G401 (cell line): Measurements from ENCODE around the gene ESPNL. TPM values are rescaled to one million over a fixed set of nuclear protein-coding genes. Genes with fewer than 3 reads are reported as not detected.

Source experiments
- DNase-seq: peaks from one replicate; pipeline ENCODE4 v3.0.0-alpha.2; 2015; ENCODE audit warnings: low spot score
- in situ Hi-C: cut with HindIII; loops from 2 replicates; pipeline ENCODE4 v1.10.0; 2016; ENCODE audit warnings: low sequenced_read_pairs, mixed read lengths
- total RNA-seq: library from RNA; depleted of rRNA; stranded (reverse); fragments of >200 nt; shearing (Covaris generic); gene quantifications from 2 replicates; pipeline ENCODE4 v1.2.3, GENCODE V29; 2014

Gene ESPNL
- total RNA-seq, 1 experiment from 2014 or later: 19.3 TPM

DNA sequence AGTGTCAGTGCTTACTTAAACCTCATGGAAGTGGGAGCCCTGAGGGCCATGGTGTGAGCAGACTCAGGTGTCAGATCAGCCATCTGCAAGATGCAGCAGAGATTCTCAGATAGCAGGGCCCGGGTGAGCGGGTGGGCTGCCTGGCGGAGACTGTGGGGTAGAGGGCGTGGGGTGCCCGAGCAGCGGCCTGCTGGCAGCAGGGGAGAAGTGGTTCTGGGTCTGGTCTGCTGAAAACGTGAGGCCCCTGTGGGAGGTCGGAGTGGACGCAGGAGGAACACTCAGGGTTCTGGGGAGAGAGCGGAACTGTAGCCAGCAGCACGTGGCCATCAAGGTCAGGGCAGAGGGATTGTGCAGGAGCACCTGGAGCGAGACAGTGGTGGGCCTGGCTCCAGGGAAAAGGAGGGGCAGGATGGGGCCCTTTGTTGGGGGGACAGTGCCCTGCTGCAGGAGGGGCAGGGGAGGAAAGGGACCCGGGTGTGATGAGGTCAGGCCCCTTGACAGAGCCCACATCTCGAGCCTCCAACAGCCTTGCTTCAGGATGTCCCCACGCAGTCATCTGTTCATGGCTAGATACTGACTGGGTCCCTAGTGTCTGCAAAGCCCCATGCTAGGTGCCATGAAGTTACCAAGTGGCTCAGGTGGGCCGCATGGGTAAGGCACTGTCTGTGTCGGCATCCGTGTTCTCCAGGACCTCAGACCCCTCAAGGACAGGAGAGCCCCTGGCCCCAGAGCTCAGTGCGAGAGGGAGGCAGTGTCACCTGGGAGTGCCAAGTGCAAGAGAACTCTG lies 2.7 kb upstream of the ESPNL start:
- DNase-seq: no peak
- in situ Hi-C loops: no loop called here

DNA sequence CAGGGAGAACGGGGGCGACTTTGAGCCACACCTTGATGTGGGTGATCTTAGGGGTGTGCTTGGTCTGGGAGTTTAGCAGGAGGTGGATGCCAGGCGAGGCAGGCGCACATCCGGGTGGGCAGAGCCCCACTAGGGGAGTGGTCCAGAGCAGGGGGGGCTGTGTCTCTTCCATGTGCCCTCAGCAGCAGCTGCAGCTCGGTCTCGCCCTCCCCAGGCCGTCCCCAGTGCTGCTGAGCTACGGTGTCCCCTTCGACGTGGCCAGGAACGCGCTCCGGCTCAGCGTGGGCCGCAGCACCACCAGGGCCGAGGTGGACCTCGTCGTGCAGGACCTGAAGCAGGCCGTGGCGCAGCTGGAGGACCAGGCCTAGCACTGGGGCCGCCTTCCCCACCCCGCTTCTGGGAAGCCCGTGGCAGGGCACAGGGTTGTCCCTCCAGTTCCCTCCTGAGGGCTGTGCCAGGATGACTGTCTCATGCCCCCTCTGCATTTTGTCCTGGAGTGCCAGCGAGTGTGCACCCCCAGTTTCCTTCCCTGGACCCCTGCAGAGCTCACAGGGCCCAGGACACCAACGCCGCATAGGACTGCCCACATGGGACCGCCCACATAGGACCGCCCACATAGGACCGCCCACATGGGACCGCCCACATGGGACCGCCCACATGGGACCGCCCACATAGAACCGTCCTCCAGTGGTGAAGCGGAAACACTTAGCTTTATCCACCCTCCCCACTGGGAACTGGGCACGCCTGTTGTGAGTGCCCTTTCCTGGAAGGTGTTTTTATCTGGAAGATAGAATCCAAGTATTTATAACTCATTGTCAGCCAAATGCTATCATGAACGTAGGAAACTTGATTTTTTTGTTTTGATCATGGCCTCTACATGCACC lies 1.9 kb upstream of the ESPNL start:
- DNase-seq: no peak
- in situ Hi-C loops: no loop called here

DNA sequence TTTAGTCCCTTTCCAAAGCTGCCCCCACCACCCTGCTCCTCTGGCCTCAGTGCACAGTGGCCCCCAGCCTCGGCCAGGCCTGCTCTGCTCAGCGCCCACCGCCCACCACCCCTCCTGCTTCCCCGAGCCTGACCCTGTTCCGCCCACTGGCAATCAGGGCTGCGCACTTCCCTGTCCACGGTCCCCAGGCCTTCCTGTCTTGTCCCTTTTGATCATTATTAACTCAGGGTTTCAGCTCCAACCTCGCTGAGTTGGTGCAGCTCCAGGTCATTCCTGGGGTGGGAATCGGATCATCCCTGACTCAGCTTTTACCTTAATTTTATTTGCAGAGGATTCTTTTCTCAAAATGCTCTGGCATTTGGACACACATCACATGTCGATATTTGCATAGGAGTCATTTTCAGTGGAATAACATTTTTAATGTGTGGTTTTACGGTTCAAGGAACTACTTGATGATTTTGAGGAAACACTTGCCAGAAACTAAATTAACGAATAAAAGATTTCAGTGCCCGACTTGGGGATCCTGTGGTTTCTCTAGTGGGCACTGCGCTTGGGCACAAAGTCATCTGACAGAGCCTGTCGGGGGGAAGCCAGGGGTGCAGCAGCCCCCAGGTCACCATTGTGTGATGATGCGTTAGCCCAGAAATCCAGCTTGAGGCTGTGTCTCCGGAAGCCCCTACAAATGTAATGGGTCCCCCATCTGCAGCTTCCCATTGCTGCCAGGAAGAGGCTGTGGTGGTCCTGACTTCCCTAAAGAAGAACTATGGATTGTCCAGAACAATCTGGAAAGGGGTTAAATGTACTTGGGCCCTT lies 1.0 kb upstream of the ESPNL start:
- in situ Hi-C loops: no loop called here
- no peak for DNase-seq

DNA sequence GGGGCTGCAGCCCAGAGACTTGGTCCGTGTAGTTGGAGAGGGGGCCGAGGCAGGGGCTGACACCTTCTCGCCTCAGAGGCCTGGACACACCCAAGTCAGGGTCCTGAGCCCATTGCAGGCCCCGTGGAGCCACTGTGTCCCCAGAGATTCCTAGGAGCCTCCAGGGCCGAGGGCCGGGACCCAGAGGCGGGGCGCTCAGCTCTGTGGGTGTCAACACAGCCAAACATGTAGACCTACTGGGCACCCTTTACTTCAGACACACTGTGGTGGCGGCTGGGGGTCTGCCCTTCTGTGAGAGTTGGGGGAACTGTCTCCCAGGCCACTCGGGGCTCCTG lies 459 bp upstream of the ESPNL start:
- in situ Hi-C loops: no loop called here
- DNase-seq: no peak

DNA sequence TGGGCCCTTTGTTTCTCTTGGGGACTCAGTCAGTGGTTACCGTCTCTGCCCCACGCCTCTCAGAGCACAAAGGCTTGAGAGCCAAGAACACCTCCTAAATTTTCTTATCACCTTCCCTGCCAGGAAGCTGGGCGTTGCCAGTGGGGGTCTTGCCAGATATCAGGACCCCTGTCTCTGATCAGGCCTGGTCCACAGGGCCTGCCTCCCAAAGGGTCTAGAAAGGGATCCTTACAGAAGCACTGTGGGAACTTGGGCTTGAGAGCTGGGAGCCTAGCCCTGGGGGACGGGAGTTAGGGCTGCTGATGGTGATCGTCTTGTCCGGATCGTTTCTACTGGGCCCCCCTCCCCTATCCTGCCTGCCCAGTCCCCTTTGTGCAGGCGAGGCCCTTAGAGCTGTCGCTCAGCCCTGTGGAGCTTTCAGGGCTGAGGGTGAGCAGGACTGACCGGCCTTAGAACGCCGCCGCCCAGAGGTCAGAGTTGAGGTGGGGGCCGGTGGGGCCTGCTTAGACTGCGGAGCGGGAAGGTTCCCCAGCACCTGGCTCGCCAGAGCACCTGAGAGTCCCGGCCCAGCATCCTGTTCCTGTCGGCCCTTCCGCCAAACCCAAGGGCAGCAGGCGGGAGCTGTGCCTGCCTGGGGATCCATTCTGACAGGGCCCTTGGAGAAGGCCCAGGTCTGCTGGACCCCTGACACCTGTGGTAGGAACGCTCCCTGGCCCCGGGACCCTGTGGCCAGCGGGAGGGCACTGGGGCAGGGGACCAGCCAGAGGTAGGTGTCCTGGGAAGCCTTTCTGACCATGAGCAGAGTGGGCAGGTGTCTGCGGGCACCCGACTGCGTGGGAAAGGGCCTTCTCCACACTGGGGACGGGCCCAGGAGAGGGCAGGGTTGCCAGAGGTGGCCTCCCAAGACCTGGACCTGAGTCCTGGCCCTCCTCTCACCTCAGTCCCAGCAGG lies 956 bp downstream of the ESPNL start:
- DNase-seq: no peak
- in situ Hi-C loops: no loop called here

DNA sequence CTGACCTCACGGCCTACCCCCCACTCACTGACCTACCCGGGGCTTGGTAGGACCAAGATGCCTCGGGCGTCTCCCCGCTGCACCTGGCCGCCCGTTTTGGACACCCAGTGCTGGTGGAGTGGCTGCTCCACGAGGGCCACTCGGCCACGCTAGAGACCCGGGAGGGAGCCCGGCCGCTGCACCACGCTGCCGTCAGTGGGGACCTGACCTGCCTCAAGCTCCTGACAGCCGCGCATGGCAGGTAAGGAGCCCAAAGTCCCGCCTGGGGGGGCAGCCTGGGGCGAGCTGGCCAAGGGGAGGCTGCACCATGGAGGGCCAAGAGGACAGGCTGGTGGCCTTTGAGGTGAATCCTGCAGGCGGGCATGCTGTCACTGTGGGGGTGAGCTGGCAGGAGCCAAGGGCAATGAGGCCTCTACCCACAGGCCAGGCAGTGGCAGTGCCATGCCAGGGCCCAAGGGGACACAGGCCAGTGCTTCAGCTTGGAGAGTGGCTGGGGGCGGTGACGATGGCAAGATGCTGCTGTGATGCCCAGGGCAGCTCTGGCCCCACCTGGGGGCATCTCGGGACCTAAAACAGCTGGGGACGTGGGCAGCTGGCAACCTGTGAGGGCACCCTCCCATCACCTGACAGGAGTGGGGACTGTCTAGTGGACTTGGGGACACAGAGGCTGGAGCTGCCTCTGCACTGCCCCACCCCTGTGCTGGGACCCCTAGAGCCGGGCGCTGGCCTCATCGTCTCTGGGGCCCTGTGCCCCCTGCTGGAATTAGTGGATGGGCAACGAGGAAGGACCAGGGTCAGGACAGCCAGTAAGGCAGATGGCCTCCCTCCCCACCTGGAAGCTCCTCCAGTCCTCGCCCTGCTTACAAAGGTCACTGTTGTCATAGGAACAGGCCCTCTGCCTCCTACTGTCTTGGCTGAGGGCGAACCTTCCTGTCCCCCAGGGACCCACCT lies 2.0 kb downstream of the ESPNL start:
- peak; percentile 54 for DNase-seq
- in situ Hi-C loops: no loop called here

DNA sequence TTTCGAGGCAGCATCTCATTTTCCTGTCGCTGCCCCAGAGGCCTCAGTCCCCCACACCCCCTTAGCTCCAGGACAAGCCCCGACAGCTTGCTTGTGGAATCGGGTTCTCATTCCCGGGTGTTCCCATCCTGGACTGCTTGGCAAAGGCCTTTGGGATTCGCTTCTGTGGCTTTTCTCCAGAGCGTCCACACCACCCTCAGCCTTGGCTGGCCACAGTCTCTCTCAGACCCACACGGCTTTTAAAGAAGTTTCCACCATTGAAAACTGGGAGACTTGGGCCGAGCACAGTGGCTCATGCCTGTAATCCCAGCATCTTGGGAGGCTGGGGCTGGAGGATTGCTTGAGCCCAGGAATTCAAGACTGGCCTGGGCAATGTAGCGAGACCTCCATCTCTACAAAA lies 2.7 kb downstream of the ESPNL start:
- no peak for DNase-seq
- in situ Hi-C loops: no loop called here

DNA sequence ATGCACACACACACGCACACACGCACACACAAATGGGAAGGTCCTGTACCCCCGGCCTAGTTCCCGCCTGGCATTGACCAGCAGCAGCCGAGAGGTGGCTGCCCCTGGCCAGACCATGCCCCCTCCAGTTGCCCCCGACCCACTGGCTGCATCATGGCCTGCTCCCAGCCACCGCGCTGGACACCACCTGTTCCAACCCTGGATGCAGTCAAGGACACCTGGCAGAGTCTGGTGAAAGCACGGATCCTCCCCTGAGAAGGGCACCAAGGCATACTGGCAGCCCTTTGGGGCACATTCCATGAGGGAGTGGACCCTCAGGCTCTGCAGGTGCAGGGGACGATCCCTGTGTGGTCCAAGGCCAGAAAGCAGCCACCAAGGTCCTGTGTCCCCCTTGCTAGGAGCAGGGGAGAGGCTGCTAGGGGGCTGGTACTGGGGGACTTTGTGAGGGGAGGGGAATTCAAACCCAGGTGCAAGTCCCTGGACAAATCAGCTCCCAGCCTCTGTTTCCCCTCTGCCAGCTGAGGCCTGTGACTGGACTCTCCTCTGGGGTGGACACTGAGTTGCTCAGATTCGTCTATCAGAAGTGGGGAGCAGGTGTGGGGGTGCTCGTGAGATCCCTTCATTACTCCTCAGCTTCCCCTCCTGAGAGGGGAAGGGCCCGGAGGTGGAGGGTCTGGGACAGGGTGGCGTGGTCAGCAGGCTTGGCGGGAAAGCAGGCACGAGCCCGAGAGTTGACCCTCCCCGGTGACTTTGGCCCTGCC lies 3.5 kb downstream of the ESPNL start:
- DNase-seq: no peak
- in situ Hi-C loops: no loop called here

DNA sequence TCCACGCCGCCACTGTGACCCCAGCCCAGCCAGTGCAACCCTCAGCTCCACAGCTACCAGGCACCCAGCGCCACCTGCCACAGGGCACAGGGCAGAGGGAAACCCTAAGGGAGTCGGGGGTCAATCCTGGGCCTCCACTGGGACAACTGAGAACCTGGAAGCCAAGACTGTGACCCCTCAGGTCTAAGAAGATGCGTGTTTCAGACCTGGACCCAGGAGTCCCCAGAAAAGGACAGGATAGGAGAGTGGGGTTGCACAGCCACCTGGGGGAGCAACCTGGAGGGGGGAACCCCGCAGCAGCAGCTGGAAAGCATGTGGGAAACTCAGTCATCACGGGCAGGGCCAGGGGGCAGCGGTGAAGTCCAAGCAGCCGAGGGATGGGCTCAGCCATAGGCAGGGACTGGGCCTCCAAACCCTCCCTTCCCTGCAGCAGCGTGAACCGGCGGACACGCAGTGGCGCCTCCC lies 4.1 kb downstream of the ESPNL start:
- DNase-seq: no peak
- in situ Hi-C loops: no loop called here

DNA sequence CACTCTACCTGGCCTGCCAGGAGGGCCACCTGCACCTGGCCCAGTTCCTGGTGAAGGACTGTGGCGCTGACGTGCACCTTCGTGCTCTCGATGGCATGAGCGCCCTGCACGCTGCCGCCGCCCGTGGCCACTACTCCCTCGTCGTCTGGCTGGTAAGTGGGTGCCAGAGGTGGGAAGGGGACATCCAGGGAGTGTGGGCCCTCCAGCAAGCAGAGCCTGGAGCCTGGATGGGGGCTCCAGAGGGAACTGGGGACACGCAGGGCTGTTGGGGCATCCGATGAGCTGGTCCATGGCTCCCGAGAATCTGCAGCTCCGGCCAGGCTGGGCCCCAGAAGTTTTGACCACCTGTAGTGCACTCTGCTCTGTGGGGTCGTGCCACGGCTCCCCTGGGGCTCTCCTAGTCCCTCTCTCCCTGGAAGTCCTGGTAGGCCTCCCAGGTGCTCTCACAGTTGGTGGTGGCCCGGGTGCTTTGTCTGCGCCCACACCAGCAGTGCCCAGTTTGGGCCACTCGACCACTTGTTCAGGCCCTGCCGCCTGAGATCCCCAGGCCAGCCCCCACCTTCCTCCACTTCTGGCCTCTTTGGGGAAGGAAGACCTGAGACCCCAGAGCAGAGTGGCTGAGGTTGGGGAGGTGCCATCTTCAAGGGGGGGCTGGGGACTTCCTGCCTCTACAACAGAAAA lies 4.7 kb downstream of the ESPNL start:
- no peak for DNase-seq
- in situ Hi-C loops: no loop called here

DNA sequence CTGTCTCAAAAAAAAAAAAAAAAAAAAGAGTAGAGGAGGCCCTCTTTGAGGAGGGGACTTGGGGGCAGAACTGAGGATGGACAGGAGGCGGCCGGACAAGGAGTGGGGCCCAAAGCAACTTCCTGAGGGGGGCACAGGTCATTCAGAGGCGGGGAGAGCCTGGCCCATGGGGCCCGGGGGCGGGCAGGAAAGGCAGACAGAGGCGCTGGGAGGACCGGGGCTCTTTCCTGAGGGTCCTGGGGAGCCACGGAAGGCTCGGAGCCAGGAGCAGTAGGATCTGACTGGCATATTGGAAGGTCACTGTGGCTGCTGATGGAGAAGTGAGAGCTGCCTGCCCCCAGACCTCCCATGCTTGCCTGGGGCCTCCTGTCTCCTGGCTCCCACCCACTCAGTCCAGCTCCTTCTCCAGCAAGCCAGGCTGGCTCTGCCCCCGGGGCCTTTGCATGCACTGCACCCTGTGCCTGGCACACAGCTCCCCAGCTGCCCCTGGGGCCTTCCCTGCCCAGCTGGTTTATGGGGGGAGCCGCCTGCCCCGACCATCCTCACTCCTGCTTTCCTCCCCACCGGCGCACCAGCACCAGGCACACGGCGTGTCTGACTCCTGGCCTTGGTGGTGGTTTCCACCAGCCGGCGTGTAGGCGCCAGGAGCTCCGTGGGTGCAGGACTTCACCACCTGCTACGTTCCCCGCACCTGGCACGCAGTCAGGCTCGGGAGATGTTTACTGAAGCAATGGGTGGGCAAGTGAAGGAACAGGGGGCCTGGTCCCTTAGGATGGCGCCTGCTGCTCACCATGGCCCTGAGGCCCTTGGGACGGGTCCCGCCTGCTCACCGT lies 5.6 kb downstream of the ESPNL start:
- DNase-seq: no peak
- in situ Hi-C loops: no loop called here

DNA sequence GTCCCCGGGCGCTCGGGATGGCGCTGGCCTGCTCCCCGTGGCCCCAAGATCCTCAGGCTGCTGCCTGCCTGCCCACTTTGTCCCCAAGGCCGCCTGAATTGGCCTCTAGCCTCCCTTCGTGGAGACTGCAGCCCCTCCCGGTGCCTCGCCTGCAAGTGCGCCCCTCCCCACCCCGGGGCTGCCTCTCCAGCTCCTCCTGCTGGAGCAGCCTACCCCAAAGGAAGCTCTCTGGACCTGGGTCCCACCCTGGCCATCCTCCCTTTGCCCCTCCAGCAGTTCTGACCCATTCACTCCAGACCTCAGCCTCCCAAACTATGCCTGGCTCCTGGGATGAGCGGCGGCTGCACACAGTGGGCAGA lies 6.2 kb downstream of the ESPNL start:
- in situ Hi-C loops: no loop called here
- no peak for DNase-seq

DNA sequence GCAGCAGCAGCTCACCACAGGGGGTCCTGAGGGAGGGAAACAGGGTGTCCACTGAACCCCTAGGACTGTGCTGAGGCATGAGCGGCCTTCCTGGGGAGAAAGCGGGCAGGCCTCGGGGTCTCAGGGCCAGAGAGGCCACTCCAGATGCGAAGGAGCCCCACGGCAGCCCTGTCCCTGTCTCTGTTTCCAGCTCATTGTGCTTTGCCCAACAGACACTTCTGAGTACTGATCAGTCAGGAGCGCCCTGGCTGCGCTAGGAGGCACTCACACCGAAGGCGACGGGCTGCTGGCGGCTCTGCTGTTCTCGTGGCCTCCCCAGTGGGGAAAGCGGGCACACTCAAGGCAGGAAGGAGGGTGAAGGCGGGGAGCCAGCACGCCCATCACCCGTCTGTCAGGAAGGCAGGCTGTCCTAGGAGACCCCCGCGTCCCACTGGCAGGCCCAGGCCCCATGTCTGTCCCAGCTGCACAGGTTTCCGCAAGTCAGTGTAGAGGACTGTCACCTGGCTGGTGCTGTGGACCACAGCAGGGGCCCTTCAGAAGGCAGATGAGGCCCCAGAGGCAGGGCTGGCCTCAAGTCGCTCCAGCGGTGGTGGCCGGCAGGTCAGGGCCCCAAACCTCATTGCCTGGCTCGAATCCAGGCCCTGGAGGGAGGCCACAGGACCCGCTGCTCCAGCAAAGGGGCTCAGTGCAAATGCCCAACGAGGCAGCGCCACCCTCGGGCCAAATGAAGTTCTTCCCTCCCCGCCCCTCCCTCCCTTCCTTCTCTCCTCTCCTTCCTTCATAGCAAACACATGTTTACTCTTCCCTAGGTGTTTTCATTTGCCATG lies 6.8 kb downstream of the ESPNL start:
- in situ Hi-C loops: no loop called here
- DNase-seq: no peak

DNA sequence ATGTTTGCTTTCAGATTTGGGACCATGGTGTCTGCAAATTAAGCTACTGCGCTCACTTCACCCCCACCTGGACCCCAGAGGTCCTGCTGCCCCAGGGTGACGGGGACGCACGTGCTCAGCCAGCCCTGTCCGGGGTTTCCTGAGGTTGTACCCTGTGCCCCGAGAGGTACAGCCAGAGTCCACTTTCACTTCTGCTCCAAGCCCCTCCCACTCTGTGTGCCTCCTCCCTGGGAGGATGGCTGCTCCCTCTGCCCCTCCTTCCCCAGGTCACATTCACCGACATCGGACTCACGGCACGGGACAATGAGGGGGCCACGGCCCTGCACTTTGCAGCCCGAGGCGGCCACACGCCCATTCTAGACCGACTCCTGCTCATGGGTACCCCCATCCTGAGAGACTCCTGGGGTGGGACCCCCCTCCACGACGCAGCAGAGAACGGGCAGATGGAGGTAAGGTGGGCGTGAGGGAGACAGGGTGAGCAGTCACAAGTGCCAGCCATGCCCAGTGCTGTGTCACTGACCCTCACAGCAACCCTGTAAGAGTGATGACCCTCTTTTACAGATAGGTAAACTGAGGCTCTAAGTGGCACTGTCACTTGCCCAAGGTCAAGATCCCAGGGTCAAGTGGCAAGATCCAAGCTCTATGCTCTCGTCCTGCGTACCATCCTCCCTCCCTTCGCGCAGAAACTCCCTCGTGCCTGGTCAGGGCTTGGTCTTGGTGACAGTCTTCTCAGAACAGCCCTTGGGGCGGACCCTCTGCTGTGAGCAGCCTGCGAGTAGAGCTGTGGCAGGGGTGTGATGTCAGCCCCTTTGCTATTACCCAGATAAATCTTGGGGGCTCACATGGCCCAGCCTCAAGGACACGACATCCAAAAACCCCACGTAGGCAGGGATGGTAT lies 7.6 kb downstream of the ESPNL start:
- in situ Hi-C loops: no loop called here
- DNase-seq: no peak
